ENCODE measurements around the gene BBOX1.

DNA sequence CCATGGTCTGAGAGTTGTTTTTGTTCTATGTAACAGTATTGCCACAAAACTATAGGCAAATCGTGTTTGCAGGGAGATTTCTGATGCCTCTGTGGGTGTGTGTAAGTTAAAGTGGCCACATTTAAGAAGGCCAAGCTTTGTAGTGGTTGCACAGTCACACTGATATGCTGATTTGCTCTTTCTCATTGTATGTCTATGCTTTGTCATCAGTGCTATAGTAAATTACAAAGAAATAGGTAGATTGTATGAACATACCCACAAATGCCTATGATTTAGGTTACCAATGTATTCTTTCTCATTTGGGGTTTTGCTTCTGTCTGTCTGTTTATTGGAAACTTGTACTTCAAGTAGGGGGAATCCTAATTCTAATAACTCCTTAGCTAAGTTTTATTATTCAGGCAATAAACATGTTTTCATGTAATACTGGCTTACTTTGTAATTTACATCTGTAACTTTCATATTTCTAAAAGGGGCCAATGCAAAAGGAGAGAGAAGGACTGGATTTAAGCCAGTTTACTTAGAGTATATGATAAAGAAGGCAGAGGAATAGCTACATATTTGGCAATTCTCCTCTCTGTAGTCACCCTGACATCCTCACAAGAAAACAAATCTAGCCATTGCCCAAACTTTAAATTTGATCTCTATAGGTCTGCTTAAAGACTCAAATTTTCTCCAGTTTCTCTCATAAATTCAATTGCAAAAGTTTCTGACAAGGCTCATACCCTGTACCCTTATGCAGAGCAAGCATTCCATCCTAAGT is 44.7 kb upstream of the BBOX1 start:
- TF ChIP-seq SIN3A (IDR thresholded peaks at IDR 0.05; ENCODE audit: borderline replicate concordance, insufficient read depth, low read depth, low read length) (no peak), POLR2AphosphoS5 (IDR thresholded peaks at IDR 0.05; ENCODE audit: low read depth, low read length) (no peak), CTCF (IDR thresholded peaks at IDR 0.05) (no peak), REST (IDR thresholded peaks at IDR 0.05; ENCODE audit: insufficient read depth in 1 of 2, low read depth in 2 of 2, low read length in 1 of 2) (no peak)
